Measurements from ENCODE around the gene DYRK3. TPM values are rescaled to one million over a fixed set of nuclear protein-coding genes. Genes with fewer than 3 reads are reported as not detected.

Gene DYRK3
- total and polyA plus RNA-seq, 9 of the 15 experiments (the other 6 are each of a cell fraction or from before 2014, with no cell fraction given) = 4.5 to 33.7 (median 25.7) TPM

GRCh38 chr1:206684478-206685333 is 49.4 kb downstream of the DYRK3 start, which contains the start of gene MAPKAPK2 (continued):
- TF ChIP-seq ZKSCAN3 (CRISPR knock-in tag; IDR thresholded peaks at IDR 0.05) (no peak), SAFB2 (IDR thresholded peaks at IDR 0.05; ENCODE audit: borderline replicate concordance, low read depth, low read length, severe bottlenecking) (no peak), ZNF740 (CRISPR knock-in tag; IDR thresholded peaks at IDR 0.05) (no peak), ZNF740 (tag; IDR thresholded peaks at IDR 0.05) (0 out of 4 replicates have a peak, but pooled peaks of 1 of the 2 experiments have one; percentile 42), HOXB6 (CRISPR knock-in tag; IDR thresholded peaks at IDR 0.05; ENCODE audit: borderline replicate concordance) (no peak), RCOR1 (IDR thresholded peaks at IDR 0.05; ENCODE audit: borderline replicate concordance in 1 of 2, low read depth in 2 of 2, low read length in 2 of 2) (no peak), ZNF174 (CRISPR knock-in tag; IDR thresholded peaks at IDR 0.05) (no peak), YY1 (IDR thresholded peaks at IDR 0.05; ENCODE audit: borderline replicate concordance in 1 of 3, control insufficient read depth in 1 of 3, extremely low read depth in 1 of 3, insufficient read depth in 3 of 3, insufficient read length in 1 of 3, insufficient replicate concordance in 2 of 3, low read depth in 1 of 3, low read length in 2 of 3) (no peak), ZNF431 (CRISPR knock-in tag; IDR thresholded peaks at IDR 0.05) (no peak), PHB2 (IDR thresholded peaks at IDR 0.05; ENCODE audit: low read depth) (no peak), ZNF354B (CRISPR knock-in tag; IDR thresholded peaks at IDR 0.05) (no peak), ZNF318 (IDR thresholded peaks at IDR 0.05; ENCODE audit: borderline replicate concordance in 1 of 2, low read depth in 1 of 2) (no peak), ARID1B (IDR thresholded peaks at IDR 0.05) (0 out of 2 replicates have a peak, but pooled peaks have one; percentile 15), ZNF263 (CRISPR knock-in tag; IDR thresholded peaks at IDR 0.05; ENCODE audit: borderline replicate concordance) (0 out of 2 replicates have a peak, but pooled peaks have one; percentile 21)
